ENCODE data around the gene ADAMTS17.
A peak's percentile ranks its signal among the peaks of the same experiment; 100 is the strongest.
"Not testable (repeated sequence)": the region's sequence is repeated elsewhere in the genome, so short reads cannot be mapped to it uniquely, and the experiment has no call there.

The ADAMTS17 gene

GRCh38 chr15:100343251-100343650 lies 1.5 kb upstream of the ADAMTS17 start:
- no peak for TF ChIP-seq MYC (IDR thresholded peaks at IDR 0.05; ENCODE audit: low read depth, low read length)
- no peak for TF ChIP-seq MAX (IDR thresholded peaks at IDR 0.05; ENCODE audit: low read depth, low read length)
- TF ChIP-seq POLR2A (IDR thresholded peaks at IDR 0.05; ENCODE audit: extremely low read depth, insufficient read length), result no peak
- no peak for TF ChIP-seq CTCF (IDR thresholded peaks at IDR 0.05; ENCODE audit: low read depth, low read length)
- no peak overlapping the region for H3K4me3 ChIP-seq (ENCODE audit: low read depth, low read length)
- no peak for DNase-seq (ENCODE audit: low read depth)

- H3K4me3 ChIP-seq (ENCODE audit: low read depth, low read length), result no peak overlapping the region
- no peak for DNase-seq (ENCODE audit: low read depth)
- no peak for TF ChIP-seq MAX (IDR thresholded peaks at IDR 0.05; ENCODE audit: low read depth, low read length)
These were observed 481 bp downstream of the ADAMTS17 start for GRCh38 chr15:100341239-100341749.

- no peak for TF ChIP-seq MYC (IDR thresholded peaks at IDR 0.05; ENCODE audit: low read depth, low read length)
- TF ChIP-seq POLR2A (IDR thresholded peaks at IDR 0.05; ENCODE audit: extremely low read depth, insufficient read length), result no peak
- no peak for TF ChIP-seq MAX (IDR thresholded peaks at IDR 0.05; ENCODE audit: low read depth, low read length)
- no peak for TF ChIP-seq CTCF (IDR thresholded peaks at IDR 0.05; ENCODE audit: low read depth, low read length)
- no peak for DNase-seq (ENCODE audit: low read depth)
- H3K4me3 ChIP-seq (ENCODE audit: low read depth, low read length), result no peak overlapping the region
These were observed 995 bp downstream of the ADAMTS17 start for GRCh38 chr15:100340721-100341238.

- TF ChIP-seq CTCF (IDR thresholded peaks at IDR 0.05; ENCODE audit: low read depth, low read length) (no peak), MYC (IDR thresholded peaks at IDR 0.05; ENCODE audit: low read depth, low read length) (no peak), MAX (IDR thresholded peaks at IDR 0.05; ENCODE audit: low read depth, low read length) (no peak), POLR2A (IDR thresholded peaks at IDR 0.05; ENCODE audit: extremely low read depth, insufficient read length) (no peak)
- no peak for DNase-seq (ENCODE audit: low read depth)
- H3K4me3 ChIP-seq (ENCODE audit: low read depth, low read length), result no peak overlapping the region
These were observed 1.8 kb downstream of the ADAMTS17 start for GRCh38 chr15:100339999-100340398.

- not testable (repeated sequence) for H3K4me3 ChIP-seq (ENCODE audit: low read depth, low read length); DNase-seq (ENCODE audit: low read depth)
These were observed 2.3 kb downstream of the ADAMTS17 start for GRCh38 chr15:100339451-100339850.

- TF ChIP-seq CTCF (IDR thresholded peaks at IDR 0.05; ENCODE audit: low read depth, low read length) (peak; percentile 81), MAX (IDR thresholded peaks at IDR 0.05; ENCODE audit: low read depth, low read length) (peak; percentile 50), MYC (IDR thresholded peaks at IDR 0.05; ENCODE audit: low read depth, low read length) (no peak), POLR2A (IDR thresholded peaks at IDR 0.05; ENCODE audit: extremely low read depth, insufficient read length) (no peak)
- no peak overlapping the region for H3K4me3 ChIP-seq (ENCODE audit: low read depth, low read length)
- DNase-seq (ENCODE audit: low read depth), result peak; percentile 85
These were observed 2.8 kb downstream of the ADAMTS17 start for GRCh38 chr15:100338971-100339444.

- no peak overlapping the region for H3K4me3 ChIP-seq (ENCODE audit: low read depth, low read length)
- TF ChIP-seq MYC (IDR thresholded peaks at IDR 0.05; ENCODE audit: low read depth, low read length), result no peak
- no peak for TF ChIP-seq CTCF (IDR thresholded peaks at IDR 0.05; ENCODE audit: low read depth, low read length)
- no peak for TF ChIP-seq POLR2A (IDR thresholded peaks at IDR 0.05; ENCODE audit: extremely low read depth, insufficient read length)
- DNase-seq (ENCODE audit: low read depth), result no peak
These were observed 3.5 kb downstream of the ADAMTS17 start for GRCh38 chr15:100338247-100338646.
